HTR-8/SVneo (cell line): ENCODE results near the gene FERMT2.
"Not testable (repeated sequence)": the region's sequence is repeated elsewhere in the genome, so short reads cannot be mapped to it uniquely, and the experiment has no call there.

Experiments used
- DNase-seq: peaks from one replicate; pipeline ENCODE4 v3.0.0; 2011; ENCODE audit warnings: low spot score, mixed read lengths; ENCODE audit not compliant: insufficient read length
- FAIRE-seq: peaks from 2 replicates; lab custom pipeline; 2011; peaks lifted over from hg19 to GRCh38; lab: Jason Lieb, UNC

FERMT2 gene

GRCh38 chr14:52948836-52949235 is 2.0 kb downstream of the FERMT2 start:
- no peak for DNase-seq
- FAIRE-seq: no peak

- no peak for FAIRE-seq
- DNase-seq: no peak
These were observed 2.8 kb downstream of the FERMT2 start for GRCh38 chr14:52948039-52948438.

GRCh38 chr14:52944254-52944653 is 6.6 kb downstream of the FERMT2 start:
- FAIRE-seq (peak; percentile 92), DNase-seq (no peak)

GRCh38 chr14:52939427-52939826 is 11.4 kb downstream of the FERMT2 start:
- peak; percentile 46 for FAIRE-seq

GRCh38 chr14:52937869-52938268 is 13.0 kb downstream of the FERMT2 start:
- FAIRE-seq (no peak), DNase-seq (no peak)

More at GRCh38 chr14:52939427-52939826, 11.4 kb downstream of the FERMT2 start:
- DNase-seq: no peak

GRCh38 chr14:52937306-52937705 is 13.5 kb downstream of the FERMT2 start:
- FAIRE-seq (no peak), DNase-seq (no peak)

- FAIRE-seq (peak; percentile 83), DNase-seq (no peak)
These were observed 14.4 kb downstream of the FERMT2 start for GRCh38 chr14:52936437-52936836.

- peak; percentile 31 for FAIRE-seq
- no peak for DNase-seq
These were observed 15.0 kb downstream of the FERMT2 start for GRCh38 chr14:52935833-52936232.

- FAIRE-seq (peak; percentile 40), DNase-seq (no peak)
These were observed 16.1 kb downstream of the FERMT2 start for GRCh38 chr14:52934762-52935161.

GRCh38 chr14:52929192-52929807 is 21.6 kb downstream of the FERMT2 start:
- DNase-seq: no peak
- no peak for FAIRE-seq

GRCh38 chr14:52926953-52927352 is 23.9 kb downstream of the FERMT2 start:
- FAIRE-seq: peak; percentile 83
- DNase-seq: peak; percentile 46

- DNase-seq (no peak), FAIRE-seq (peak; percentile 76)
These were observed 26.8 kb downstream of the FERMT2 start for GRCh38 chr14:52923902-52924575.

GRCh38 chr14:52922656-52923055 is 28.2 kb downstream of the FERMT2 start:
- FAIRE-seq (peak; percentile 89), DNase-seq (peak; percentile 52)

- no peak for FAIRE-seq
- no peak for DNase-seq
These were observed 28.8 kb downstream of the FERMT2 start for GRCh38 chr14:52922059-52922458.

GRCh38 chr14:52920411-52920810 is 30.4 kb downstream of the FERMT2 start:
- DNase-seq, FAIRE-seq: not testable (repeated sequence)

GRCh38 chr14:52919971-52920370 is 30.9 kb downstream of the FERMT2 start:
- no peak for DNase-seq
- FAIRE-seq: no peak

GRCh38 chr14:52918486-52918885 is 32.4 kb downstream of the FERMT2 start:
- peak; percentile 66 for DNase-seq
- peak; percentile 87 for FAIRE-seq

GRCh38 chr14:52917735-52918134 is 33.1 kb downstream of the FERMT2 start:
- no peak for DNase-seq
- FAIRE-seq: no peak

- DNase-seq: no peak
- FAIRE-seq: peak; percentile 78
These were observed 36.6 kb downstream of the FERMT2 start for GRCh38 chr14:52914295-52914694.

- DNase-seq (no peak), FAIRE-seq (peak; percentile 55)
These were observed 37.6 kb downstream of the FERMT2 start for GRCh38 chr14:52913271-52913670.

- FAIRE-seq: peak; percentile 16
- DNase-seq: no peak
These were observed 38.9 kb downstream of the FERMT2 start for GRCh38 chr14:52911904-52912303.

- FAIRE-seq (no peak), DNase-seq (no peak)
These were observed 40.3 kb downstream of the FERMT2 start for GRCh38 chr14:52910572-52910971.
